GM11168 (cell line): ENCODE results near the gene PADI4.
"Not testable (repeated sequence)": the region's sequence is repeated elsewhere in the genome, so short reads cannot be mapped to it uniquely, and the experiment has no call there.

Source experiments
- in situ Hi-C: fragments of 300-500 bp; cut with MboI; formaldehyde crosslinking; loops from one replicate; pipeline ENCODE4 v1.12.0; 2022; ENCODE audit warnings: low sequenced_read_pairs; ENCODE audit not compliant: unreplicated experiment

Gene PADI4

DNA sequence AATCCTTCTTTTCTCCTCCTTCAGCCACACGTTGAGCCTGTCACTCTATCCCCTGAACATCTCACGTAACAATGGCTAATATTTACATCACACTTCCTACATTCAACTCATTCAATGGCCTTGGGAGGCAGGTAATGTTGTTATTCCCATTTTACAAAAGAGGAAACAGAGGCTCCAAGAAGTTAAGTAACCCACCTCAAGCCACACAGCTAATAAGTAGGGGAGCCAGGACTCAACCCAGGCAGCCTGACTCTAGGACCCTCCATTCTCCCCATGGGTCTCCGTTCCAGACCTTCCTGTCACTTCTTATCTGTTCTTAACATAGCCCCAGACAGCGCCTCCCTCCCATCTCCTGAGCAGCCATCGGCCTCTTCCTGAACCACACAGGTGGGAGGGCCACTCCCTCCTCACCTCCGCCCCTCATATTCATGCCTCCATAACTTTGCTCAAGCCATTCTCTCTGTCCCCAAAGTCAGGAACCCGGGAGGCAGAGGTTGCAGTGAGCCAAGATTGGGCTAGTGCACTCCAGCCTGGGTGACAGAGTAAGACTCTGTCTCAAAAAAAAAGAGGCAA lies 2.2 kb downstream of the PADI4 start:
- in situ Hi-C loops, result no loop called here

DNA sequence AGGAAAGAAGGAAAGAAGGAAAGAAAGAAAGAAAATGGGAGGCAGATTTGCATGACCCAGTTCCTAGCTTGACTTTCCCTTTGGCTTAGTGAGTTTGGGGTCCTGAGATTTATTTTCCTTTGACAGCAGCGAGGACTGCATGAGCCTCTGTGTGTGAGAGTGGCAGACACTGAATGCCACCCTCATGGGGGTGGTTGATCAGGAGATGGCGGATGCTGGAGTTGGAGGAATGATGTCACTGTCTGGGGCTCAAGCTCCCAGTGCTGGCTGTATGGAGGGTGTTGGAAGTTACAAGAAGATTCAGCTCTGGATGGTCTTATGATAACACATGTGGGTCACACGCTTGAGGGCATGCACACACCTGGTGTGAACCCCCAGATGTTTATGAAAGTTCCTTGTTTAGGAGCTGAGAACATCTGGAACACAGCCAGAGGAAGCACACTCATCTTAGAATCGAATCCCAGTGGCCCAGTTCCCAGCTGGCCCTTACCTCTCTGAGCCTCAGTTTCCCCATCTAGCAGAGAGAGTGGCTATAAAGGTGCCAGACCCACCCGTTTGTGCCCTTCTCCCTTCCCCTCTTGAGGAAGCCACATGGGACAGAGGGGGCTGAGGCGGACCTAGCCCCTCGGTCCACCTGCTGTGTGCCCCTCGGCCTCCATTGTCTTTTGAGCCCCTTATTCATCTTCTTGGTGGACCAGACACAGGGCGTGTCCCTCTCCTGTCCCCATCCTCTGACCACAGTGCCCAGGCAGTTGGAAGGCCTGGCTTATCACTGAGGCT lies 5.7 kb downstream of the PADI4 start:
- in situ Hi-C loops, result no loop called here

GRCh38 chr1:17314491-17314971 lies 6.5 kb downstream of the PADI4 start:
- in situ Hi-C loops, result no loop called here

DNA sequence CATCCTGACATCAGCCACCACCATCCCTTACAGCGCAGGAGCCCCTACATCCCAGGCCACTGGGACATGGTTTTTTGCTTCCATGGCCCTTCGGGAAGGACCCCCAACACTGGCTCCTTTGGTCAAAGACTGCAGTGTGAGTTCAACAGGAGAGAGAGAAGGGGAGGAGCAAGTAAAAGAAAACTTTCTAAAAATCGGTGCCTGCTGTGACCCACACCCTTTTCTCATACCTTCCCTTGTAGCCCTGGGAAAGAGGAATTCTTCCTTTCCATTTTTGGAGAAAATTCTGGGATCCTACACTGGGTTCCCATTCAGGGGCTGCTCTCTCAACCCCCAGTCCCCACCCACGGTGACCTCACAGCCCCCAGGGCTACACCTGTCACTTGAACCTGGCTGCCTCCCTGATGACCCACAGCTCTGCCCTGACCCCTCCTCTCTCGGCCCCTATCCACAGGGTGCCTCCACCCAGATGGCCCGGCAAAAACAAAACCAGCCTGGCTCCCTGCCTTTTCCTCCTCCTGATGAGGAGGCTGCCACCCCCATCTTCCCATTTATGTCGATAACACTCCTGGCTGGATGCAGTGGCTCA lies 7.6 kb downstream of the PADI4 start:
- in situ Hi-C loops, result no loop called here

- in situ Hi-C loops, result no loop called here
These were observed 8.7 kb downstream of the PADI4 start for GRCh38 chr1:17316704-17317103.

- in situ Hi-C loops, result no loop called here
These were observed 10.3 kb downstream of the PADI4 start for GRCh38 chr1:17318262-17318661.

DNA sequence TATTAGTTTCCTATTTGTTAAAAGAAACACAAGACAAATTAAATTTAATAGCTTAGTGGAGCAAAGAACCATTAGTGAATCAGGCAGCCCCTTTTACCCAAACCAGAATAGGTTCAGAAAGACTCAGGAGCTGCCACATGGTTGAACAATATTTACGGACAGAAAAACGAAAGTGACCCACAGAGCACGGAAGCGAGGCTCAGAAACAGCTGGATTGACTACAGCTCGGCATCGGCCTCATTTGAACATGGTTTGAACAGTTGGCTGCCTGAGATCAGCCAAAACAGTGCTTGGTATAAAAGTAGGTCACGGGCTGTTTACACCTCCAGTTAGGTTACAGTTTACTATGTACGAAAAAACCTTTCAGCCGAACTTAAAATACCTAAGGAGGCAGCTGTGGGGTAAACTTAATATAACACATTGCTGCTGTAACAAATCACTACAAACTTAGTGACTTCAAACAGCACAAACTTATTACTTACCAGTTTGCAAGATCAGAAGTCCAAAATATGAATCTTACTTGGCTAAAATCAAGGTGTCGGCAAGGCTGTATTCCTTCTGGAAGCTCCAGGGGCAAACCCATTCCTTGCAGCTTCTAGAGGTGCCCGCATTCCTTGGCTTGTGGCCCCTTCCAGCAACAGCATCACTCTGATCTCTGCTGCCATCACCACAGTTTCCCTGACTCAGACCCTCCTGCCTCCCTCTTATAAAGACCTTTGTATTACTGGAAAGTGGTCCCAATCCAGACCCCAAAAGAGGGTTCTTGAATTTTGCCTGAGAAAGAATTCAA lies 11.8 kb downstream of the PADI4 start:
- in situ Hi-C loops, result no loop called here

GRCh38 chr1:17321857-17322390 lies 13.9 kb downstream of the PADI4 start:
- in situ Hi-C loops, result not testable (repeated sequence)

GRCh38 chr1:17328855-17329254 lies 20.9 kb downstream of the PADI4 start:
- in situ Hi-C loops, result no loop called here

- in situ Hi-C loops, result no loop called here
These were observed 21.6 kb downstream of the PADI4 start for GRCh38 chr1:17329610-17330009.

GRCh38 chr1:17330856-17331255 lies 22.9 kb downstream of the PADI4 start:
- in situ Hi-C loops, result no loop called here

DNA sequence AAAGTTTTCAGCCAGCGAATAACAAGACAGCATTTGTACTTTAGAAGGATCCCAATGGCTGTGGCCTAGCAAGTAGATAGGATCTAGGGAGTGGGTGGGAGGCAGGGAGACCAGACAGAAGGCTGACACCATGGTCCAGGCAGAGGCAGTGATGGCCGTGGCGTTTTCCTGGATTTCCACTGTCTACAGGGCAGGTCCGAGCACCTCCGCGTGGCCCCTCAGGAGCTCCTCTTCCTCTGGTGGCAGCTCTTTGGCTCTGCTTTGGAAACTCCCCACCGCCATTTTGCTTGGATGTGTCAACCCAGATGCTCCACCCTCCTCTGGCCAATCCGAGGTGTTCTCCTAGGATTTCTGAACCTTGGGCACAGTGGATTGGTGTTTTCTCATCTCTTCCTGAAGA lies 25.1 kb downstream of the PADI4 start:
- in situ Hi-C loops, result no loop called here

- in situ Hi-C loops, result no loop called here
These were observed 28.1 kb downstream of the PADI4 start for GRCh38 chr1:17335821-17336710.

GRCh38 chr1:17338706-17339493 lies 30.9 kb downstream of the PADI4 start:
- in situ Hi-C loops, result no loop called here

GRCh38 chr1:17339521-17339920 lies 31.5 kb downstream of the PADI4 start:
- in situ Hi-C loops, result no loop called here

DNA sequence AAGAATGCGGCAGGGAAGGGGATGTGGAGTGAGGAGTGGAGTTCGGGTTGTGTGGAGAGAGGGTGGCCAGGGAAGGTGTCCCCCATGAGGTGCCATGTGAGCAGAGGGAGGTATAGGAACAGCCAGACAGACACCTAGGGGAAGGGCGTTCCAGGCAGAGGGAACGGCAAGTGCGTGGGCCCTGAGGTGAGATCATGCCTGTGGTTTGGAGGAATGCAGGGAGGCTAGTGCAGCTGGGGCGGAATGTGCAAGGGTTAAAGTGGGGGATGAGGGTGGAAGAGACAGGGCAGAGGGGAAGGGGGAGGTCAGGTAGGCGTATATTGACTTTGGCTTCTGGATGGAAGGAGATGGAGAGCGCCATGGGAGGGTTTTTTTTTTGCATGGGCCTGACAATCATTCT lies 32.4 kb downstream of the PADI4 start:
- in situ Hi-C loops, result no loop called here

- in situ Hi-C loops, result no loop called here
These were observed 34.0 kb downstream of the PADI4 start for GRCh38 chr1:17342014-17342441.

DNA sequence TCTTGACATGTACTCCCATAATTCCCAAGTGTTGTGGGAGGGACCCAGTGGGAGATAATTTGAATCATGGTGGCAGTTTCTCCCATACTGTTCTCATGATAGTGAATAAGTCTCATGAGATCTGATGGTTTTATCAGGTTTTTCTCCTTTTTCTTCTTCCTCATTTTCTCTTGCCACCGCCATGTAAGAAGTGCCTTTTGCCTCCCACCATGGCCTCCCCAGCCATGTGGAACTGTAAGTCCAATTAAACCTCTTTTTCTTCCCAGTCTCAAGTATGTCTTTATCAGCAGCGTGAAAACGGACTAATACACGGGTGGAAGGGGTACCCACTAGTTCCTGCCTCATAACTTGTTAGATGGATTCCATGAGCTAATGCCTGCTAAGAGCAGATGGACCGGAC lies 37.5 kb downstream of the PADI4 start:
- in situ Hi-C loops, result not testable (repeated sequence)
